DND-41 (cell line): ENCODE measurements around the gene ELN.

Source experiments
- CTCF ChIP-seq: IDR thresholded peaks from 2 replicates; pipeline ENCODE4 v1.5.1; 2012; ENCODE audit warnings: borderline replicate concordance, low read length, moderate library complexity, mild to moderate bottlenecking; ENCODE audit not compliant: poor library complexity, severe bottlenecking; ENCODE audit errors: extremely low read depth
- EZH2 ChIP-seq: IDR thresholded peaks from 3 replicates; pipeline ENCODE4 v1.6.1; 2012; ENCODE audit warnings: borderline replicate concordance, low read depth, mild to moderate bottlenecking, moderate library complexity, low read length, inconsistent platforms; ENCODE audit not compliant: severe bottlenecking

- no peak for TF ChIP-seq CTCF
- no peak for TF ChIP-seq EZH2
Observed at GRCh38 chr7:74003621-74004020, 24.4 kb upstream of the ELN start.
